Uterus (tissue), 2 donors: ENCODE measurements around the gene PAX6.

Experiments
- CTCF ChIP-seq, 4 experiments: fragments of 200-600 bp in 2 of 4; fragments of 450-650 bp in 2 of 4; sonication (generic) in 2 of 4; IDR thresholded peaks; one replicate each; pipeline ENCODE4 v1.5.1; 2016 to 2019; ENCODE audit warnings: antibody characterized with exemption in 4 of 4, mild to moderate bottlenecking in 2 of 4, moderate library complexity in 1 of 4
- POLR2A ChIP-seq, 2 donors: fragments of 450-650 bp; IDR thresholded peaks; one replicate each; pipeline ENCODE4 v1.6.1; 2016; ENCODE audit warnings: antibody characterized with exemption in 2 of 2, mild to moderate bottlenecking in 1 of 2, moderate library complexity in 1 of 2

GRCh38 chr11:31797190-31798056 lies 13.7 kb downstream of the PAX6 start:
- no peak for TF ChIP-seq CTCF (IDR thresholded peaks at IDR 0.05)
- TF ChIP-seq POLR2A (IDR thresholded peaks at IDR 0.05) = no peak
